ENCODE results near the gene SLC1A7. TPM values are rescaled to one million over a fixed set of nuclear protein-coding genes. Genes with fewer than 3 reads are reported as not detected.

Gene SLC1A7
- total RNA-seq, 1 donor from 2014 or later: not detected

DNA sequence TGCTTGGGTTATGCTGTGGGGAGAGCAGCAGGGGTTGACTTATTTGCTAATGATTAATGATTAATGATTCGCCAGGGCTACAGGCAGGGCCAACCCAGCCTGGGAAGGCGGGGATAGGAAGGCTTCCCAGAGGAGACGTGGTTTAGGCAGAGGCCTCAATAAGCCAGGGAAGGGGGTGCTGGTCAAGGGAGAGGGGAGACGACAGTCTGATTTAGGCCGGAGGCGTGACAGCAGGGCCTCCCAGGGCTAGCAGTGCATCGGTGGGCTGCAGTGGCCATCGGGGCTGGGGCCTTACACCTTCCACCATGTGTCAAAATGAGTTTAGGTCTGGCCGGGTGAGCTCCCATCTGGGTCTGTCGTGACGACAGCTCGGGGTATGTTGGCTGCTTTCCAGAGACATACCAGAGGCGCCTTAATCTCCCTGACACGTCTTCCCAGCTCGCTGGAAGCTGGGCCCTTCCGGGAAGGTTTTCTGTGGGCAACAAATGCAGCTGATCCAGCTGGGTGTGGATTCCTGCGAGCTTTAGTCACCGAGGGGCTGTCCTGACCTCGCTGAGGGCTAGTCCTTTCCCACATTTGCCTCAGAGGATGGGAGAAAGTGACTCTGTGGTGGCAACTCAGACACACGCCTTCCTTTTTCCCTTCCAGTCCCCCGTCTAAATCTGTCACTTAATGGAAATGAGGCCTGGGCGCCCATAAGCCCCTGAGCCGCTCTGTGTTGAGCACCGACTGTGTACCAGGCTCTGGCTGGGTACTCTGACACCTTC, 3.7 kb upstream of the SLC1A7 start:
- H3K36me3 ChIP-seq (ENCODE audit: control insufficient read depth, insufficient read depth, low read length): no peaks in the 10 kb centered on the region
- TF ChIP-seq CTCF (IDR thresholded peaks at IDR 0.05; ENCODE audit: insufficient read depth, low read length, severe bottlenecking): no peak
- DNase-seq (ENCODE audit: low read depth) (peak; percentile 97), FAIRE-seq (no peak)
- H3K4me3 ChIP-seq (ENCODE audit: low read depth, low read length): no peak overlapping the region
- H3K27me3 ChIP-seq (ENCODE audit: control insufficient read depth, insufficient read depth, low read length): no peaks in the 10 kb centered on the region

- FAIRE-seq (no peak), DNase-seq (ENCODE audit: low read depth) (no peak)
- Histone ChIP-seq H3K4me3 (ENCODE audit: low read depth, low read length) (no peak overlapping the region), H3K36me3 (ENCODE audit: control insufficient read depth, insufficient read depth, low read length) (no peaks in the 10 kb centered on the region), H3K27me3 (ENCODE audit: control insufficient read depth, insufficient read depth, low read length) (no peaks in the 10 kb centered on the region)
- no peak for TF ChIP-seq CTCF (IDR thresholded peaks at IDR 0.05; ENCODE audit: insufficient read depth, low read length, severe bottlenecking)
Observed at GRCh38 chr1:53145619-53145941, 3.1 kb upstream of the SLC1A7 start.

DNA sequence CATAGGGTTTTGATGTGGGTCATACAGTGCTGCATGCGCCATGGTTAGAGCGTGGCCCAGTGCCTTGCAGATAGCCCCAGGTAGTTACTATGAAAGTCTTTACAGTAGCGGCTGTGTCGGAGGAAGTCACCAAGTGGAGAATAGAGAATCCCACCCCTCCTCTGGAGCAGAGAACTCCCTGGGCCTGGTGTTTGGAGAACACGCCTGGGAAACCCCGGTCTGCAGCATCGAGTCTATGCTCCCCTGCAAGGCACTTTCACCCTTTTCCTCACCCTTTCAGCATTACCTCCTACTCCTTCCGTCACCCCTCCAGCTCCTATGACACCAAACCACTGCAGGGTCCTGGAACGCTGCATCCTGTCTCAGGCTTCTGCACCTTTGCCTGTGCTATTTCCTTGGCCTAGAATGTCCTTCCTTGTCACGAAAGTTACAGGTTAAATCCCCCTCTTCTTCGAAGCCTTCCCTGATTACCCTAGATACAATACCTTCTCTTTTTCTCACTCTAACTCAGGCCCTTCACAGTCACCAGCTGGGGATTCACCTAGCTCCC, 2.7 kb upstream of the SLC1A7 start:
- no peak for DNase-seq (ENCODE audit: low read depth)
- TF ChIP-seq CTCF (IDR thresholded peaks at IDR 0.05; ENCODE audit: insufficient read depth, low read length, severe bottlenecking): no peak
- FAIRE-seq: no peak
- no peaks in the 10 kb centered on the region for H3K27me3 ChIP-seq (ENCODE audit: control insufficient read depth, insufficient read depth, low read length)
- no peaks in the 10 kb centered on the region for H3K36me3 ChIP-seq (ENCODE audit: control insufficient read depth, insufficient read depth, low read length)
- H3K4me3 ChIP-seq (ENCODE audit: low read depth, low read length): no peak overlapping the region

- FAIRE-seq (no peak), DNase-seq (ENCODE audit: low read depth) (no peak)
- H3K36me3 ChIP-seq (ENCODE audit: control insufficient read depth, insufficient read depth, low read length): no peaks in the 10 kb centered on the region
- H3K27me3 ChIP-seq (ENCODE audit: control insufficient read depth, insufficient read depth, low read length): no peaks in the 10 kb centered on the region
- TF ChIP-seq CTCF (IDR thresholded peaks at IDR 0.05; ENCODE audit: insufficient read depth, low read length, severe bottlenecking): no peak
- no peak overlapping the region for H3K4me3 ChIP-seq (ENCODE audit: low read depth, low read length)
Observed at GRCh38 chr1:53144201-53144600, 1.8 kb upstream of the SLC1A7 start.

GRCh38 chr1:53143527-53143926, 1.1 kb upstream of the SLC1A7 start:
- Histone ChIP-seq H3K4me3 (ENCODE audit: low read depth, low read length) (no peak overlapping the region), H3K36me3 (ENCODE audit: control insufficient read depth, insufficient read depth, low read length) (no peaks in the 10 kb centered on the region), H3K27me3 (ENCODE audit: control insufficient read depth, insufficient read depth, low read length) (no peaks in the 10 kb centered on the region)
- no peak for TF ChIP-seq CTCF (IDR thresholded peaks at IDR 0.05; ENCODE audit: insufficient read depth, low read length, severe bottlenecking)
- FAIRE-seq (no peak), DNase-seq (ENCODE audit: low read depth) (no peak)
